Measurements from ENCODE around the gene DDX23. TPM values are rescaled to one million over a fixed set of nuclear protein-coding genes. Genes with fewer than 3 reads are reported as not detected.

The DDX23 gene
- total RNA-seq, 1 experiment from 2014 or later = 107 TPM

GRCh38 chr12:48796976-48797375 is 55.0 kb downstream of the DDX23 start:
- H3K4me1 Mint-ChIP-seq = peaks cover 10% of the 10 kb centered on the region
- TF ChIP-seq MYBL2 (CRISPR knock-in tag; IDR thresholded peaks at IDR 0.05) = no peak
- DNase-seq (ENCODE audit: low spot score) (no peak), ATAC-seq (no peak)
- ChIA-PET POLR2A (interaction anchor here (0.5 kb wide), 1 partner anchor 18 kb away, joined by 3 read pairs; no protein-coding TSS in a partner anchor), CTCF (interaction anchor here (0.6 to 7.8 kb wide), 6 partner anchors 17 to 162 kb away, joined by 3 to 144 read pairs (median 7); no protein-coding TSS in a partner anchor)
- H3K9me3 Mint-ChIP-seq = no peaks in the 10 kb centered on the region
- H3K27ac Mint-ChIP-seq = no peak overlapping the region
- H3K27me3 Mint-ChIP-seq (ENCODE audit: low read depth) = peaks cover 5% of the 10 kb centered on the region; the same call in 1 of the 2 replicates
- H3K4me3 Mint-ChIP-seq = no peak overlapping the region
- no peaks in the 10 kb centered on the region for H3K36me3 Mint-ChIP-seq

GRCh38 chr12:48795550-48796455 is 56.2 kb downstream of the DDX23 start:
- peak overlapping the region; percentile 29; the same call in 1 of the 2 replicates for H3K4me3 Mint-ChIP-seq
- ChIA-PET CTCF (interaction anchor here (0.6 to 7.8 kb wide), 23 partner anchors 11 to 177 kb away, joined by 3 to 144 read pairs (median 4); a partner anchor contains a TSS), POLR2A (interaction anchor here (0.8 kb wide), 1 partner anchor 40 kb away, joined by 5 read pairs; no protein-coding TSS in a partner anchor)
- no peaks in the 10 kb centered on the region for H3K36me3 Mint-ChIP-seq
- no peak overlapping the region for H3K27ac Mint-ChIP-seq
- no peaks in the 10 kb centered on the region for H3K9me3 Mint-ChIP-seq
- H3K27me3 Mint-ChIP-seq (ENCODE audit: low read depth) = peaks cover 5% of the 10 kb centered on the region; the same call in 1 of the 2 replicates
- peak; percentile 98 for TF ChIP-seq CTCF (IDR thresholded peaks at IDR 0.05)
- TF ChIP-seq ZNF281 (CRISPR knock-in tag; IDR thresholded peaks at IDR 0.05) = no peak
- ATAC-seq = peak; percentile 95
- DNase-seq (ENCODE audit: low spot score) = peak; percentile 87
- H3K4me1 Mint-ChIP-seq = peaks cover 10% of the 10 kb centered on the region

GRCh38 chr12:48794870-48795269 is 57.1 kb downstream of the DDX23 start:
- Mint-ChIP-seq H3K9me3 (no peaks in the 10 kb centered on the region), H3K36me3 (no peaks in the 10 kb centered on the region), H3K4me1 (peaks cover 17% of the 10 kb centered on the region), H3K4me3 (no peak overlapping the region), H3K27ac (no peak overlapping the region; the same call in 1 of the 2 replicates), H3K27me3 (ENCODE audit: low read depth) (peaks cover 13% of the 10 kb centered on the region)
- DNase-seq (ENCODE audit: low spot score) = no peak
- no peak for ATAC-seq
- TF ChIP-seq ZNF232 (CRISPR knock-in tag; IDR thresholded peaks at IDR 0.05) (no peak), E2F1 (CRISPR knock-in tag; IDR thresholded peaks at IDR 0.05) (no peak), AR (CRISPR knock-in tag; IDR thresholded peaks at IDR 0.05) (no peak), NFATC4 (CRISPR knock-in tag; IDR thresholded peaks at IDR 0.05) (no peak)
- ChIA-PET CTCF (interaction anchor here (1.0 to 7.8 kb wide), 14 partner anchors 10 to 176 kb away, joined by 3 to 144 read pairs (median 6); no protein-coding TSS in a partner anchor), POLR2A (no interaction called here)

Measured in WTC11 (cell line).